ENCODE measurements around the gene GUCY2C.
A peak's percentile ranks its signal among the peaks of the same experiment; 100 is the strongest.

GUCY2C gene

GRCh38 chr12:14716848-14717444 is 20.5 kb upstream of the GUCY2C start:
- Histone ChIP-seq H3K27ac (ENCODE audit: extremely low read depth, low read depth, low read length) (no peak overlapping the region), H3K9me3 (ENCODE audit: control insufficient read depth, insufficient read depth, low read depth, low read length) (no peaks in the 10 kb centered on the region), H3K36me3 (ENCODE audit: control insufficient read depth in 2 of 2, insufficient read depth in 1 of 2, low read length in 2 of 2) (no peaks in the 10 kb centered on the region), H3K4me1 (ENCODE audit: control insufficient read depth, insufficient read depth, low read length) (no peaks in the 10 kb centered on the region), H3K4me3 (ENCODE audit: low read depth, low read length) (no peak overlapping the region)
- TF ChIP-seq ZNF654 (tag by site-specific recombination; IDR thresholded peaks at IDR 0.05; ENCODE audit: low read depth), result 0 out of 2 replicates have a peak, but pooled peaks have one; percentile 10
- no peak for TF ChIP-seq ZNF157 (tag by site-specific recombination; IDR thresholded peaks at IDR 0.05)
- POLR2A ChIA-PET, result no interaction called here
- CTCF ChIA-PET, result interaction anchor here (0.6 to 1.7 kb wide), 8 partner anchors 18 to 839 kb away, joined by 3 to 12 read pairs (median 4); no protein-coding TSS in a partner anchor

DNA sequence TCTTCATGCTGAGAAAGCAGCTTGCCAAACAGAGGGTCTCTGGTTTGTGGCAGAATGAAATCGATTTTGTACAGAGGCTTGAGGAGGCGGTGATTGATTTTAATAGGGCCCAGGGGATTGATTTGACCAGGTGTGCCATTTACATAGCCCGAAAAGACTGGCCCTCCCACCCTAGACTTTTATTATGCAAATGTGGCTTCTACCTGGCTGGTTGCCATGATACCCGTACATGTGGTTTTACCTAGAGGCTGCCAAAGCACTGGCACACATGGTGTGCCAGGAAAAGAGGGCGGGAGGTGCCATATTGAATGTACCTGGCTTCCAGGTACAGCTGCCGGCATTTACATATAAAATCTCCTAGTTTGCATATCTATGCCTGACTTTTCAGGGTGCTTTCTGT is 18.0 kb upstream of the GUCY2C start:
- ChIA-PET POLR2A (no interaction called here), CTCF (interaction anchor here (0.7 to 1.2 kb wide), 2 partner anchors 9 to 1285 kb away, joined by 3 read pairs; no protein-coding TSS in a partner anchor)
- Histone ChIP-seq H3K9me3 (ENCODE audit: control insufficient read depth, insufficient read depth, low read depth, low read length) (no peaks in the 10 kb centered on the region), H3K4me1 (ENCODE audit: control insufficient read depth, insufficient read depth, low read length) (no peaks in the 10 kb centered on the region), H3K36me3 (ENCODE audit: control insufficient read depth in 2 of 2, insufficient read depth in 1 of 2, low read length in 2 of 2) (no peaks in the 10 kb centered on the region), H3K27ac (ENCODE audit: extremely low read depth, low read depth, low read length) (no peak overlapping the region), H3K4me3 (ENCODE audit: low read depth, low read length) (no peak overlapping the region)
- no peak for TF ChIP-seq YY2 (tag by site-specific recombination; IDR thresholded peaks at IDR 0.05)
- TF ChIP-seq REST (tag by site-specific recombination; IDR thresholded peaks at IDR 0.05), result no peak
- TF ChIP-seq, protein P1, sequence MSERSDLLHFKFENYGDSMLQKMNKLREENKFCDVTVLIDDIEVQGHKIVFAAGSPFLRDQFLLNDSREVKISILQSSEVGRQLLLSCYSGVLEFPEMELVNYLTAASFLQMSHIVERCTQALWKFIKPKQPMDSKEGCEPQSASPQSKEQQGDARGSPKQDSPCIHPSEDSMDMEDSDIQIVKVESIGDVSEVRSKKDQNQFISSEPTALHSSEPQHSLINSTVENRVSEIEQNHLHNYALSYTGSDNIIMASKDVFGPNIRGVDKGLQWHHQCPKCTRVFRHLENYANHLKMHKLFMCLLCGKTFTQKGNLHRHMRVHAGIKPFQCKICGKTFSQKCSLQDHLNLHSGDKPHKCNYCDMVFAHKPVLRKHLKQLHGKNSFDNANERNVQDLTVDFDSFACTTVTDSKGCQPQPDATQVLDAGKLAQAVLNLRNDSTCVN (tag by site-specific recombination; optimal IDR thresholded peaks at IDR 0.05), result no peak
- no peak for TF ChIP-seq ZNF600 (tag by site-specific recombination; IDR thresholded peaks at IDR 0.05)
- TF ChIP-seq ZNF621 (tag by site-specific recombination; IDR thresholded peaks at IDR 0.05), result no peak
- no peak for TF ChIP-seq ZNF548 (tag by site-specific recombination; IDR thresholded peaks at IDR 0.05)
- TF ChIP-seq ZNF747 (tag by site-specific recombination; IDR thresholded peaks at IDR 0.05), result no peak
- no peak for TF ChIP-seq ZNF121 (tag by site-specific recombination; IDR thresholded peaks at IDR 0.05)
- no peak for TF ChIP-seq ZNF184 (tag by site-specific recombination; IDR thresholded peaks at IDR 0.05)
- no peak for TF ChIP-seq ZNF561 (tag by site-specific recombination; IDR thresholded peaks at IDR 0.05; ENCODE audit: borderline replicate concordance)
- TF ChIP-seq ZNF610 (tag by site-specific recombination; IDR thresholded peaks at IDR 0.05; ENCODE audit: borderline replicate concordance), result no peak
- TF ChIP-seq, protein P2, sequence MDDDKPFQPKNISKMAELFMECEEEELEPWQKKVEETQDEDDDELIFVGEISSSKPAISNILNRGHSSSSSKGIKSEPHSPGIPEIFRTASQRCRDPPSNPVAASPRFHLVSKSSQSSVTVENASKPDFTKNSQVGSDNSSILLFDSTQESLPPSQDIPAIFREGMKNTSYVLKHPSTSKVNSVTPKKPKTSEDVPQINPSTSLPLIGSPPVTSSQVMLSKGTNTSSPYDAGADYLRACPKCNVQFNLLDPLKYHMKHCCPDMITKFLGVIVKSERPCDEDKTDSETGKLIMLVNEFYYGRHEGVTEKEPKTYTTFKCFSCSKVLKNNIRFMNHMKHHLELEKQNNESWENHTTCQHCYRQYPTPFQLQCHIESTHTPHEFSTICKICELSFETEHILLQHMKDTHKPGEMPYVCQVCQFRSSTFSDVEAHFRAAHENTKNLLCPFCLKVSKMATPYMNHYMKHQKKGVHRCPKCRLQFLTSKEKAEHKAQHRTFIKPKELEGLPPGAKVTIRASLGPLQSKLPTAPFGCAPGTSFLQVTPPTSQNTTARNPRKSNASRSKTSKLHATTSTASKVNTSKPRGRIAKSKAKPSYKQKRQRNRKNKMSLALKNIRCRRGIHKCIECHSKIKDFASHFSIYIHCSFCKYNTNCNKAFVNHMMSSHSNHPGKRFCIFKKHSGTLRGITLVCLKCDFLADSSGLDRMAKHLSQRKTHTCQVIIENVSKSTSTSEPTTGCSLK (tag by site-specific recombination; IDR thresholded peaks at IDR 0.05), result no peak
- no peak for TF ChIP-seq ZBTB11 (tag by site-specific recombination; conservative IDR thresholded peaks at IDR 0.05; ENCODE audit: low read depth)
- TF ChIP-seq ZNF843 (tag by site-specific recombination; IDR thresholded peaks at IDR 0.05), result no peak
- no peak for TF ChIP-seq ZNF16 (tag by site-specific recombination; IDR thresholded peaks at IDR 0.05; ENCODE audit: low read depth)
- TF ChIP-seq ZFP3 (tag by site-specific recombination; IDR thresholded peaks at IDR 0.05; ENCODE audit: low read depth), result no peak
- TF ChIP-seq, protein P3, sequence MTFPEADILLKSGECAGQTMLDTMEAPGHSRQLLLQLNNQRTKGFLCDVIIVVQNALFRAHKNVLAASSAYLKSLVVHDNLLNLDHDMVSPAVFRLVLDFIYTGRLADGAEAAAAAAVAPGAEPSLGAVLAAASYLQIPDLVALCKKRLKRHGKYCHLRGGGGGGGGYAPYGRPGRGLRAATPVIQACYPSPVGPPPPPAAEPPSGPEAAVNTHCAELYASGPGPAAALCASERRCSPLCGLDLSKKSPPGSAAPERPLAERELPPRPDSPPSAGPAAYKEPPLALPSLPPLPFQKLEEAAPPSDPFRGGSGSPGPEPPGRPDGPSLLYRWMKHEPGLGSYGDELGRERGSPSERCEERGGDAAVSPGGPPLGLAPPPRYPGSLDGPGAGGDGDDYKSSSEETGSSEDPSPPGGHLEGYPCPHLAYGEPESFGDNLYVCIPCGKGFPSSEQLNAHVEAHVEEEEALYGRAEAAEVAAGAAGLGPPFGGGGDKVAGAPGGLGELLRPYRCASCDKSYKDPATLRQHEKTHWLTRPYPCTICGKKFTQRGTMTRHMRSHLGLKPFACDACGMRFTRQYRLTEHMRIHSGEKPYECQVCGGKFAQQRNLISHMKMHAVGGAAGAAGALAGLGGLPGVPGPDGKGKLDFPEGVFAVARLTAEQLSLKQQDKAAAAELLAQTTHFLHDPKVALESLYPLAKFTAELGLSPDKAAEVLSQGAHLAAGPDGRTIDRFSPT (tag by site-specific recombination; IDR thresholded peaks at IDR 0.05), result no peak
- TF ChIP-seq ZNF544 (tag by site-specific recombination; IDR thresholded peaks at IDR 0.05), result no peak
